Erythroblast (primary cell): Measurements from ENCODE around the gene SELENON.

ENCODE experiments used
- GATA1 ChIP-seq: IDR thresholded peaks from 2 replicates; pipeline ENCODE4 v1.6.1; 2011; ENCODE audit warnings: low read depth, mild to moderate bottlenecking, control low read depth, low read length, moderate library complexity
- POLR2A ChIP-seq: IDR thresholded peaks from 2 replicates; pipeline ENCODE4 v1.6.1; 2011; ENCODE audit warnings: mild to moderate bottlenecking, low read length

GRCh38 chr1:25858494-25858893 is 58.5 kb downstream of the SELENON start:
- TF ChIP-seq POLR2A (no peak), GATA1 (no peak)
